ENCODE data around the gene GLCCI1.

- TF ChIP-seq CTCF (IDR thresholded peaks at IDR 0.05; ENCODE audit: low read length) (no peak), EZH2 (IDR thresholded peaks at IDR 0.05; ENCODE audit: borderline replicate concordance, low read length) (no peak)
Observed at GRCh38 chr7:8112685-8113084, 144.1 kb downstream of the GLCCI1 start.

Measured in OCI-LY1 (cell line).